GM18508 (cell line): Measurements from ENCODE around the gene CYP4F8.
"Not testable (repeated sequence)": the region's sequence is repeated elsewhere in the genome, so short reads cannot be mapped to it uniquely, and the experiment has no call there.

Experiments
- ATAC-seq: cut with Tn5 transposase; IDR thresholded peaks from one replicate; pipeline ENCODE4 v1.9.1; 2021; ENCODE audit warnings: moderate number of reproducible peaks; ENCODE audit not compliant: insufficient read depth, unreplicated experiment

Gene CYP4F8

GRCh38 chr19:15614507-15615379 is at the start of gene CYP4F8:
Gene CYP4F8 (plus strand): TSS chr19:15615218. CDS start chr19:15615617, 399 bp downstream.
- ATAC-seq = no peak

- no peak for ATAC-seq
These were observed 44.6 kb upstream of the CYP4F8 start for GRCh38 chr19:15570420-15570819.

GRCh38 chr19:15575406-15575805 is 39.6 kb upstream of the CYP4F8 start:
- no peak for ATAC-seq

GRCh38 chr19:15576526-15577156 is 38.4 kb upstream of the CYP4F8 start:
- ATAC-seq = no peak

- no peak for ATAC-seq
These were observed 37.7 kb upstream of the CYP4F8 start for GRCh38 chr19:15577184-15577771.

- ATAC-seq = no peak
These were observed 31.7 kb upstream of the CYP4F8 start for GRCh38 chr19:15583346-15583745.

- ATAC-seq = no peak
These were observed 30.9 kb upstream of the CYP4F8 start for GRCh38 chr19:15584095-15584494.

GRCh38 chr19:15584541-15585115 is 30.4 kb upstream of the CYP4F8 start:
- ATAC-seq = no peak

GRCh38 chr19:15587663-15588062 is 27.4 kb upstream of the CYP4F8 start:
- ATAC-seq = no peak

- ATAC-seq = no peak
These were observed 26.8 kb upstream of the CYP4F8 start for GRCh38 chr19:15588265-15588664.

GRCh38 chr19:15589760-15590451 is 25.1 kb upstream of the CYP4F8 start:
- no peak for ATAC-seq

- ATAC-seq = no peak
These were observed 23.2 kb upstream of the CYP4F8 start for GRCh38 chr19:15591796-15592195.

- not testable (repeated sequence) for ATAC-seq
These were observed 22.5 kb upstream of the CYP4F8 start for GRCh38 chr19:15592506-15592905.

GRCh38 chr19:15593766-15594165 is 21.3 kb upstream of the CYP4F8 start:
- ATAC-seq = not testable (repeated sequence)

GRCh38 chr19:15595069-15595468 is 19.9 kb upstream of the CYP4F8 start:
- no peak for ATAC-seq

- not testable (repeated sequence) for ATAC-seq
These were observed 6.8 kb upstream of the CYP4F8 start for GRCh38 chr19:15607978-15608925.

- no peak for ATAC-seq
These were observed 5.8 kb upstream of the CYP4F8 start for GRCh38 chr19:15609261-15609660.

GRCh38 chr19:15612342-15612741 is 2.7 kb upstream of the CYP4F8 start:
- no peak for ATAC-seq

- no peak for ATAC-seq
These were observed 1.7 kb upstream of the CYP4F8 start for GRCh38 chr19:15613338-15613737.
